Measurements from ENCODE around the gene SLC35E1.
A peak's percentile ranks its signal among the peaks of the same experiment; 100 is the strongest.

Gene SLC35E1

DNA sequence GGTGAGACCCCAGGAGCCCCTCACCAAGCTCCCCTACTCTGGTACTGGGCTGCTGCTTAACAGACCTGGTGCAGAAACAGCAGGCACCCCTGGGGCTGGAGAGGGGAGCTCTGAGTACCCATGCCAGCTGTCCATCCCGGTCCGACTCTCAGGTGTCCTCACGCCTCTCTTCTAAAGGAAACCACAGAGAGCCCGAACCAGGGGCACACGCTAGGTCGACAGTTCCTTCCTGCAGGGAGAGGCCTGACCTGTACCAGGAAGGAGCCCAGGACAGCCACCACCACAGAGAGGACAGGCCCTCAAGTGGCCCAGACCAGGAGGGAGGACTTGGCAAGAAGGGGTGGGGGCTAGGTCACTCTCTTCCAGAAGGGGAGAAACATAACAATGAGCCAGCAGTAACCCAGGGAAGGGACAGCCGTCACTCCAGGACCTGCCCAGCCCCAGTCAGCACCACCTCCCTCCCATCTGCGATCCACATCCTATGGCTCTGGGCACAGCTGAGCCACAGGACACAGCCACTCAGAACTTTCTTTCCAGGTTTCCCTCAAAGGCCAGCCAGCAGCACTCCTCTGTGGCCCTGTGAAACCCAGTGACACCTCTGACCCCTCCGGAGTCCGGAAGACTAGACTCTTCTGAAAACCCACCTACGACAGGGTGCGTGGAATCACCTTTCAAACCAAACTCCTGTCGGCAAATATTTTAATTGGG is 13.0 kb upstream of the SLC35E1 start:
- TF ChIP-seq POU2F2 (IDR thresholded peaks at IDR 0.05; ENCODE audit: low read depth, low read length), result no peak
- TF ChIP-seq POLR2A (IDR thresholded peaks at IDR 0.05; ENCODE audit: low read depth, low read length), result no peak

GRCh38 chr19:16584248-16585093 is 12.3 kb upstream of the SLC35E1 start:
- DNase-seq (ENCODE audit: insufficient read length, low spot score) (peak; percentile 80), FAIRE-seq (peak; percentile 97)
- TF ChIP-seq POU2F2 (IDR thresholded peaks at IDR 0.05; ENCODE audit: low read depth, low read length) (peak; percentile 84), POLR2AphosphoS5 (IDR thresholded peaks at IDR 0.05; ENCODE audit: low read depth, low read length) (peak; percentile 99), TAF1 (IDR thresholded peaks at IDR 0.05; ENCODE audit: low read depth, low read length) (peak; percentile 91), POLR2A (IDR thresholded peaks at IDR 0.05; ENCODE audit: low read depth, low read length) (peak; percentile 99), SPI1 (IDR thresholded peaks at IDR 0.05; ENCODE audit: low read depth, low read length) (peak; percentile 90), PAX5 (IDR thresholded peaks at IDR 0.05; ENCODE audit: insufficient read depth, low read length, severe bottlenecking) (no peak)

More for the DNA sequence above, 13.0 kb upstream of the SLC35E1 start:
- peak; percentile 65 for FAIRE-seq
- DNase-seq (ENCODE audit: insufficient read length, low spot score), result no peak

GRCh38 chr19:16582486-16583261 is 10.5 kb upstream of the SLC35E1 start:
- no peak for TF ChIP-seq TAF1 (IDR thresholded peaks at IDR 0.05; ENCODE audit: low read depth, low read length)
- no peak for TF ChIP-seq SPI1 (IDR thresholded peaks at IDR 0.05; ENCODE audit: low read depth, low read length)
- TF ChIP-seq POLR2A (IDR thresholded peaks at IDR 0.05; ENCODE audit: low read depth, low read length), result no peak
- TF ChIP-seq POLR2AphosphoS5 (IDR thresholded peaks at IDR 0.05; ENCODE audit: low read depth, low read length), result no peak
- TF ChIP-seq POU2F2 (IDR thresholded peaks at IDR 0.05; ENCODE audit: low read depth, low read length), result no peak
- TF ChIP-seq PAX5 (IDR thresholded peaks at IDR 0.05; ENCODE audit: insufficient read depth, low read length, severe bottlenecking), result no peak
- DNase-seq (ENCODE audit: insufficient read length, low spot score) (no peak), FAIRE-seq (no peak)

GRCh38 chr19:16581971-16582343 is 9.7 kb upstream of the SLC35E1 start:
- FAIRE-seq (no peak), DNase-seq (ENCODE audit: insufficient read length, low spot score) (no peak)
- TF ChIP-seq TAF1 (IDR thresholded peaks at IDR 0.05; ENCODE audit: low read depth, low read length) (no peak), PAX5 (IDR thresholded peaks at IDR 0.05; ENCODE audit: insufficient read depth, low read length, severe bottlenecking) (no peak), SPI1 (IDR thresholded peaks at IDR 0.05; ENCODE audit: low read depth, low read length) (no peak), POLR2AphosphoS5 (IDR thresholded peaks at IDR 0.05; ENCODE audit: low read depth, low read length) (no peak), POU2F2 (IDR thresholded peaks at IDR 0.05; ENCODE audit: low read depth, low read length) (no peak), POLR2A (IDR thresholded peaks at IDR 0.05; ENCODE audit: low read depth, low read length) (no peak; the same call in 1 of the 2 replicates)

DNA sequence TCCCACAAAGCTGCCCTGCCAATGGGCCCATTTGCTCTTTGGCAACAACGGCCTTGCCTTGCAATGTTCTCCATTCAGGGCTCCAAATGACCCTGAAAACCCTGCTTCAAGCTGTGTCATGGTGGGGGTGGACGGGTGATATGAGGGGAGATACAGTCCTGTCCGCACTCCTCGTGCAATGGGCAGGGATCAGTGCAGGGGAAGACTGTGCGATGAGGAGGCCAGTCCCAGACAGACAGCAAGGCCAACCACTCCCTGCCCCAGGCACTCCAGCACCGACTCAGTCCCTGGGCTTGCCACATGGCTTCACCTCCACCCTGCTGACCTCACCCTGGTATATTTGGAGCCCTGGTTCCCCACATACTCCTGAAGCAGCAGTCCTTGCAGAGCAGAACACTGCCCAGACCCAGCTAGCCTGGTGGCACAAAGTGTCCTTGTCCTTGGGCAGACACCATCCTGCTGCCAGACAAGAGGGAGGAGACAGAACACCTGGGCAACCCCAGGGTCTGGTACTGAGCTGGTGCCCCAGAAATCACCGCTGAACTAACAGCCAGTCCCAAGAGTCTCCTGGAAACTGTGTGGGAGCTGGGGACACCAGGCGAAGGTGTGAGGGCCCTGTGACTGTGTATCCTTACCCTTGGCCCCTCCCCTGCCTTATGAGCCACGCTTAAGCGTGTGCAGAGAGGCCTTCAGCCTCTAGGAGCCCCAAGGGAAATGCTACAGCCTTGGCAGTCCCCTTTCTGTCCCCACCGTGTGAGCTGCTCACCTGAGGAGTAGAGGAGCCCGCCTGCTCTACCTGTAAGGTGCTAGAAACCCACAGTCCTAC is 9.1 kb upstream of the SLC35E1 start:
- DNase-seq (ENCODE audit: insufficient read length, low spot score) (no peak), FAIRE-seq (peak; percentile 72)
- TF ChIP-seq SPI1 (IDR thresholded peaks at IDR 0.05; ENCODE audit: low read depth, low read length) (no peak), POLR2A (IDR thresholded peaks at IDR 0.05; ENCODE audit: low read depth, low read length) (0 out of 2 replicates have a peak, but pooled peaks have one; percentile 5)

GRCh38 chr19:16579381-16579780 is 7.2 kb upstream of the SLC35E1 start:
- TF ChIP-seq POLR2A (IDR thresholded peaks at IDR 0.05; ENCODE audit: low read depth, low read length) (no peak), POU2F2 (IDR thresholded peaks at IDR 0.05; ENCODE audit: low read depth, low read length) (no peak), SPI1 (IDR thresholded peaks at IDR 0.05; ENCODE audit: low read depth, low read length) (no peak), POLR2AphosphoS5 (IDR thresholded peaks at IDR 0.05; ENCODE audit: low read depth, low read length) (no peak), PAX5 (IDR thresholded peaks at IDR 0.05; ENCODE audit: insufficient read depth, low read length, severe bottlenecking) (no peak), TAF1 (IDR thresholded peaks at IDR 0.05; ENCODE audit: low read depth, low read length) (no peak)
- FAIRE-seq (no peak), DNase-seq (ENCODE audit: insufficient read length, low spot score) (no peak)

DNA sequence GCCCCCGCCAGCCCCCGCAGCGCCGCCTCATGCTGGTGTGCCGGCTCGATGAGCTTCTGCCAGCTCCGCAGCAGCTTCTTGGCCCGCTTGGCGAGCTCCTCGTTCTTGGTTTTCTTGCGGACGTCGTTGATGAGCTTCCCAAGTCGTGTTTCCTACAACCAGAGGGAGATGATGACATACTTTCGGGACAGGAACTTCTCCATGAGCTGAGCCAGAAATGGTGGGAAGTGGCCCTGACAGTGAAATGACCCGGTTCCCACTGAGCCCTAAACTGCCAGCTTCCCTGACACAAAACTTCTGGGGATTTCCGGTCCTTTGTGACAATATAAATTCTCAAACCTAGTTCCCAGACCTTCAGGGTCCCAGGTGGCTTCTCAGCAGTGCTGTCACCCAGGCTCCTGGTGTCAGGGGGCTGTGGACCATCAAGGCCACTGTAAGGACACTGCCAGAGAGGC is 5.3 kb upstream of the SLC35E1 start:
- DNase-seq (ENCODE audit: insufficient read length, low spot score) (no peak), FAIRE-seq (no peak)
- TF ChIP-seq POLR2A (IDR thresholded peaks at IDR 0.05; ENCODE audit: low read depth, low read length) (no peak), POU2F2 (IDR thresholded peaks at IDR 0.05; ENCODE audit: low read depth, low read length) (no peak)

GRCh38 chr19:16576690-16577530 is 4.7 kb upstream of the SLC35E1 start:
- no peak for DNase-seq (ENCODE audit: insufficient read length, low spot score)
- FAIRE-seq, result no peak
- TF ChIP-seq PAX5 (IDR thresholded peaks at IDR 0.05; ENCODE audit: insufficient read depth, low read length, severe bottlenecking), result no peak
- TF ChIP-seq POLR2AphosphoS5 (IDR thresholded peaks at IDR 0.05; ENCODE audit: low read depth, low read length), result no peak
- TF ChIP-seq POLR2A (IDR thresholded peaks at IDR 0.05; ENCODE audit: low read depth, low read length), result no peak
- TF ChIP-seq POU2F2 (IDR thresholded peaks at IDR 0.05; ENCODE audit: low read depth, low read length), result no peak
- no peak for TF ChIP-seq SPI1 (IDR thresholded peaks at IDR 0.05; ENCODE audit: low read depth, low read length)
- TF ChIP-seq TAF1 (IDR thresholded peaks at IDR 0.05; ENCODE audit: low read depth, low read length), result no peak

Data from GM12891 (cell line).